ENCODE data around the gene MATN1.

MATN1 gene

DNA sequence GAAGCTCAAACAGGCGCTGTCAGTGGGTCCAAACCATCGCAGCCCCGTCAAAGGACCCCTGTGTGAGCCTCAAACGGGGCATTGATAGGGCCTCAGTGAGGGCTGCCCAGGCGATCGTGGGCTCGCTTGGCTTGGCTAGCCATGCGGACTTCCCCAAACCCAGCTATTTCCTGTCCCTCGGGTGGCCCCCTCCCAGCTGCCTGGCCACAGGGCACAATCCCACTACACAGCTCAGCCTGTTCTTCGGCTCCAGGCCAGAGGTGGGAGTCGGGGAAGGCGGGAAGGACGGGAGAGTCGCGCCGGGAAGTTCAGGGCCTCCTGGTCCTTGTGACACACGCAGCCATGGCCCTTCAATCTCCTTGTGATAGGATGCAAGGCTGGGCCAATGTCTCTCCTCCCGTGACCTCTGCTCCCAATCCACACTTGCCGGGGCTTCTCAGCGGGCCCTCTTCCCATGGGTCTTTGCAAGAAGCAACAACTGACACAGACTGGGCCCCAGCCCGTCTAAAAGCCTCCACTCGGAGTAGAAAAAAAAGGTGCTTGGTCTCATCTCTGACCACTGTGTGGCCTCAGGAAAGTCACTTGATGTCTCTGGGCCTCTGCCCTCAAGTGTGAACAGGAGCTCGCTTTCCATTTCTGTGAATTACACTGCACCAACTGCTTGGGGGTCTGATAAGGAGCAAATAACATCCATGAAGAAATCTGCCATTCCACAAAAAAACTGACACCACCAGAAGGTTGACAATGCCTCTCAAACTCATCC, 7.1 kb upstream of the MATN1 start:
- DNase-seq, result no peak

DNA sequence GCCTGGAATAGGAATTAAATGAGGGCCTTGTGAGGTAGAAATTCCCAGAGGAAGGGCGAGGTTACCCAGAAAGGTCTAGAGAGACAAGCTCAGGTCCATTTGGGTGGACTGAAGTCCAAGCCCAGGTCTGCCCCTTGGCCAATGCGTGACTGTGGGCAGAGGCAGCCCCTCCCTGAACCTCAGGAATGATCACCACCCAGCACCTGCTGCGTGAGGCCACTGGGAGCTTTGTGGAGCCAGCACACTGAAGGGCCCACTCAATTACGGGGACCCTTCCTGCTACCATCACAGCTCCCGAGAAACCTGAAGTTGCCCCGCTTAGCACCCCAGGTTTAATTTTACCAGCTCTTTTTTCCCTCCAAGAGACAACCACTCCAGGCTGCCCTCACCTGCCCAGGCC, 6.5 kb upstream of the MATN1 start:
- no peak for DNase-seq

DNA sequence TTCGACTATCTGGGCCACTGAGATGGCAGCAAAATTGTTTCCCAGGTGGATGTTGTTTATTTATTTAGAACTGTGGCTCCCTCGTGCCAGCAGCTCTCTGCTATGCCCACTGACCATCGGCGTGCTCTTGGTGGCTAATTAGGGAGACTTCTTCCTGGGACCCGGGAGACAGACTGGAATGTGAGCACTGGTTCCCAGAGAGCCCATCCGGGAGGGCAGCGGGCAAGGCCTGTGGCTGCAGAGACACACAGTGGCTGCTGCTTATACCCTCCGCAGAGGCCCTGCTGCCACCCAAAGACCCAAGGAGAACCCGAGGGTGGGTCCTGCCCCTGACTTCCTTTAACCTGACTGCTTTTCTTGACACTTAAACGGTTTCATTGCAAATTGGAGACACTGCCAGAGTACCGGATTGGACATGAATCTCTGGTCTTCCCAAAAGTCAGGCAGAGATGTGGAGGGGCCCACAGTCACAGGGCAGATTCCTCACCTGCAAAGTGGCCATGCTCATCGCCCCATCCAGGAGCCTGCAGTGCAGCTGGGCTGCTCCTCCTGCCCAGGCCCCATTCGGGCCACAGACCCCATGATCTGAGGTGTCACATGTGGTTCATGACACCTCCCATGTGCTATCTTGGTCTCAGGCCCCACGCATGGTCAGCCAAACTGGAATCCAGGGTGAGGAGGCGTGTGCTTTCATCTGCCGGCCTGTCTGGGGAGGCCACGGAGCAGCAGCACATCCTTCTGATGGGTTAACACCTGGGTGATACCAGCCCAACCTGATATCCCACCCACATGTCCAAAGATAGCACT, 5.7 kb upstream of the MATN1 start:
- DNase-seq, result no peak

DNA sequence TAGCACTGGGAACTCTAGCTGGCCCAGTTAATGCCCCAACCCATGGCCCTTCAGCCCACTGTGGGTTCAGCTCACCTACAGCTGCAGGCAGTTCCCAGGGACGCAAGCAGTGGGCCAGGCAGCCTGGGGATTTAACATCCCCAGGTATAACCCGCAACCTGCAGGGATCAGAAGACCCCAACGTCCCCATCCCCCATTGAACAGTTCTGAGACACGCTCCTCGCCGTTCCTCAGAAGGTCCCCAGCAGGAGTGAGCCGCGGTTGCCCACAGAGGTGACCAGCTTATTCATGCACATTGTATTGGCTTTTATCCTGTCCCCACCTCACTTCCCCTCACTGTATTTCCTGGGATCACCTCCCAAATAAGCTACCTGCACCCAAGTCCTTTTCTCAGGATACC, 5.0 kb upstream of the MATN1 start:
- DNase-seq, result no peak

DNA sequence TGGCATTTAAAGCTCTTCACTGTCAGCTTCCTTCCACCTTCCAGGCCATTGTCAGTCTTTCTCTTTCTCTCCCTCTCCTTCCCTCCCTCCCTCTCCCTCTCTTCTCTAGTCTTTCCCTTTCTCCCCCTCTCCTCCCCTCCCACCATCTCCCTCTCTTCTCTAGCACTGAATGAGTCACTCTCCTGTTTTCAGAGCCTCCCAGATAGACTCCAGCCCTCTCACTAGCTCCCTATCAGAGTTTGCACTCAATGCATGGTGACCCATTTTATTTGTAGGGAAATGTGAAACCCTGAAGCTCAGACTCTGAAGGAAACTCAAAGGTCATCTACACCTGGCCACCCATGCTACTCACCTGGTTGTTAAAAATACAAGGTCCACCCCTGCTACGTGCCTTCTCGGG, 4.4 kb upstream of the MATN1 start:
- DNase-seq, result no peak

DNA sequence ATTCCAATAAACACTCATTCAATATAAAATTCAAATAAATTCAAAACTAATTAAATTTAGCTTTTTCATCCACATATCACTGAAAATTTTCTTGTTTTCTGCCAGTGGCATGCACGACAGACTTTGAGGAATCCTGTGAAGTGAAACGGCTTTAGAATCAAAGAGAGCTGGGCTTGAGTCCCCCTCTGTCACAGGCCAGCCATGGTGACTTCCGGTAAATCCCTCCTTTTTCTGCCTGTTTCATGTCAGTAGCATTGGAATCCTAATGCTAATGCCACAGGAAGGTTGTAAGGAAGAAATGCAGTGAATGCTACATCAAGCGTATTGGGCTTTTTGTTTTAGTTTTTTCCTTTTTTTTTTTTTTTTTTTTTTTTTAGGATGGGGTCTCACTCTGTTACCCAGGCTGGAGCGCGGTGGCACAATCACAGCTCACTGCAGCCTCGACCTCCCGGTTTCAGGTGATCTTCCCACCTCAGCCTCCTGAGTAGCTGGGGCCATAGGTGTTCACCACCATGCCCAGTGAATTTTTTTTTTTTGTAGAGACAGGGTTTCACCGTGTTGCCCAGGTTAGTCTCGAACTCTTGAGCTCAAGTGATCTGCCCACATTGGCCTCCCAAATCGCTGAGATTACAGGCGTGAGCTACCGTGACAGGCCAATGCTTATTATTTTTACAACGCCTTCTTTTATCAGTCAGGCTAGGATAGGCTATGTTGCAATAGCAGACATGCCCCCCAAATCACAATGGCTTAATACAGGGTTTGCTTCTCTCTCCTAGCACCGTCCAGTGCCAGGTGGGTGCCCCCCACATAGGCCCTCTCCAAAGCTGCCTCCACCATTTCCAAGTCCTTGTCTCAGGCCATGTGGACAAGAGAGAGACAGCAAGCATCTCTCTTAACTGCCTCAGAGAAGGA, 3.6 kb upstream of the MATN1 start:
- DNase-seq, result no peak

DNA sequence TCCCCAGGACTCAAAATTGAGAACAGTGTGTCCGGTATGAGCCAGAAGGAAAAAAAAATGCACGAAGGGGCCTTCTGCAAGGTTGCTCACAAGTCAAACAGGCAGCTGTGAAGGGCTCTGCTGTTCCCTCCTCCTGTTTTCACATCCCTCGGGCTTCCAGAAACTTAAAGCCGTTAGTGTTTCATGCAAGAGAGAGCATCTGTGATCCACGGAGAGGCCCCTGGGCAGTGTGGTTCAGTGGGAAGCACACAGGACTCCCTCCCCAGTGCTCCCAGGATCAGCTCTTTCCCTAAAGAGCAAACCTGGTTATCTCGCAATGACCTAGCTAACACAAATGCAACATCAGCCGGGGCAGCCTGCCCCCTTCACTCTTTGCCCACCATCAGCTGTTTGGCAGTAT, 2.9 kb upstream of the MATN1 start:
- DNase-seq, result no peak

DNA sequence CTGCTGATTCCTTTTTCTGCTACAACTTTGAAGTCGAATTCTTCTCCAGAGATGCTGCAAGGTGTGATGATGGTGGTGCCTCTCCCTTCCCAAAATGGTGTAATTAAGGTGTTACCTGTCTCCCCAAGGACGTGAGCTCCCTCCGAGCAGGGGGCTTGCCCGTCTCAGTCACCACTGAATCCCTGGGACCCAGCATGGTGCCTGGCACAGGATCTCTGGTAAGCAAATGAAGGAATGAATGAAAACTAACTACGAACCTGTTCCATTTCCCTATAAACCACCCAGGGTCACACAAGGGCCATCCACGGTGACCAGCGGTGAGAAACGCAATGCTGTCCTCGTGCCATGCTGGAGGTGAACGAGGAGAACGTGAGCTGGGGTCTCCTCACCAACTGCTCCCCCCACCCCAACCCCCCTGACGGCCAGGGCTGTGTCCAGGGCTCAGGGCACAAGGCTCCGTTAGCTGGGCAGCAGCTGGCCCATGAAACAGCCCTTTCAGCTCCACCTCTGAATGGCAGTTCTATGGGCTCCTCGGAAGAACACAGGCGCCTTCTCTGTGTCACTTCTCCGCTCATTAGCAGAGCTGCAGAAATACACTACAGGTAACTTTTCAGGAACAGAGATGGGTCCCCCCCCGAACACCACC, 2.2 kb upstream of the MATN1 start:
- DNase-seq, result no peak

DNA sequence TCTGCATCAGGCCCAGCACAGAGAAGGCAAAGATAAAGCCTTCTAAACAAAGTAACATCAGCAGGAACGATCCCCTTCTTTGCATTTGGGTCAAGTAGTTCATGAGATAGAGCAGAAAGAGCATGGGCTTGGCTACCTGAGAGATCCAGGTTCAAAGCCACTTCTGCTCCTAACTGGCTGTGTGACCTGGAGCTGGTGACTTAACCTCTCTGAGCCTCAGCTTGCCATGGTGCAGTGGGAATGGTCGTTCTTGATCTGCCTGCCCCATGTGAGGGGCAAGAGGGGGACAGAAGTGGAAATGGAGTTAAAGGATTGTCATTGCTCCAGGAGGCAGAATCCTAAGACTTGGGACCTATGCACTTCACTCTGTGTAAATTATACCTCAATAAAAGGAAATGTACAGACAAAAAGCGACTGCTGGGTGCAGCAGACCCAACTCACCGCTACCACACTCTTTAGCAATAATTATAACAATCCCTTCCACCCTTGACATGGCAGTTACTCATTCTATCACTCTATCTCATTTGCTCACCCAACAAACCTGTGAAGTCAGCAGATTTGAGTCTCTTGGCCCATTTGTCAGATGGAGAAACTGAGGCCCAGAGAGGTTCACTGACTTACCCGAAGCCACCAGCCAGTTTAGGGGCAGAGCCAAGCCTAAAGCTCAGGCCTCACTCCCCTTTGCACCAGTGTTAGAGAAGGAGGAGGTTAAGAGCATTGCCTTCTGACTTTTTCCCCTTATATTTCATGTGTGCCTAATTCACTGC, 1.5 kb upstream of the MATN1 start:
- DNase-seq, result no peak

DNA sequence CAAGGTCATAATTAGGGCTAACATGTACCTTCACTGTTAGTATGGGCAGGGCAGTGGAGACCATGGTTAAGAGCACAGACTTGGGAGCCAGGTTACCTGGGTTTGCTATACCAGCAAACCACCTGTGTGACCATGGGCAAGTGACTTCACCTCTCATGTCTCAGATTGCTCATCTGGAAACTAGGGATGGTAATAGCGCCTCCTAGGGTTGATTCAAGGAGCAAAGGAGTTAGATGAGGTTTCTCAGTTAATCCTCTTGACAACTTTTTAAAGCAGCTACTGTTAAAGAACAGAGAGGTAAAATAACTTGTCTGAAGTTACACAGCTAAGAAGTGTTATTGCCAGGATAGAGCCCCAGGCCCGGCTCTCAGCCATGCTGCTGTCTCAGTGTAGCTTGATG, 790 bp upstream of the MATN1 start:
- no peak for DNase-seq

DNA sequence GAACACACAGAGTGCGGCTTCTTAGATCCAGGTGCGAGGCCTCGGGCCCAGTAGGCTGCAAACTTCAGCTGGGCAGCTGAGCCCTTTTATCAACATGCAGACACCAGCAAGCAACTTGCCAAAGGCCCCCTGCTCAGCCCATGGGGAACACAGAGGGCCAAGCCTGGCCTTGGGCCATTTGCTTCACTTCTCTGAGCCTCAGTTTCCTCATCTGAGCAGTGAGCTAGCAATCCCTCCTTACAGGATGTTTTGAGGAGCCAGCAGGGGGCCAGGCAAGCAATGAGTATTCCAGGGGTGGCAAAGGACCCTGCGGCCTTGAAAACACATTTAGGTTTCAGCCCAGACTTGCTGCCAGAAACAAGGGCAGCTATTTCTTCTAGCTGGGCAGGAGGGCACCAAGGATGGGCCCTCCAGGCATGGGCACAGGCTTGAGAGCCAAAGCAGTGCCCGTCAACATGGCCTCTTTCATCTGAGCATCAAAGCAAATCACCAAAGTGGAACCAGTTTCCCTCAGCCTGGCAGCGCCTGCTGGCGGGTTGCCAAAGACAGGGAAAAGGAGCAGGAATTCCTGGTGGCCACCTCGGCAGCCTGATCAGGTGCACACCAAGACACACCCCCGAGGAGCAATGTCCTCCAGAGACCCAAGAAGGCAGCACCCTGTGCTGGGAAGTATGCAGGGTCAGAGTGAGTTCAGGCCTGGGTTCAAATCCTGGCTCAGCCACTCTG, 1.4 kb downstream of the MATN1 start:
- no peak for DNase-seq

DNA sequence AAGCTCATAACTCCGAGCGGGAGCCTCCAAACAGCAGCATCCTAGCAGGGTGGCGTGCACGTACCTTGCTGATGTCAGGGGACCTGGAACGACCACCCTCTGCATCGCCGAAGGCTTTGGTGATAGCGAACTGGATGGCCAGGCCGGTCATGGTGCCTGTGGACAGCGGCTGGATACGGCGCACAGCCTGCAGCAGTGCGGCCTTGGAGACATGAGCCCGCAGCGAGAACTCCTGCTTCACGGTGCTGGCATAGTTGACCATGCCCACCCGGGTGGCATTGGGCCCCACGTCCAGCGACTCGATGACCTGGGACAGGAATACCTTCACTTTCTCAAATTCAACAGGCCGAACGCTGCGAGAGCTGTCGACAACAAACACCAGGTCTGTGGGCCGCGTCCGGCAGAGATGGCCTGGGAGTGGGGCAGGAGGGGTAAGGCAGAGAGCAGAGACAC, 2.0 kb downstream of the MATN1 start:
- no peak for DNase-seq

DNA sequence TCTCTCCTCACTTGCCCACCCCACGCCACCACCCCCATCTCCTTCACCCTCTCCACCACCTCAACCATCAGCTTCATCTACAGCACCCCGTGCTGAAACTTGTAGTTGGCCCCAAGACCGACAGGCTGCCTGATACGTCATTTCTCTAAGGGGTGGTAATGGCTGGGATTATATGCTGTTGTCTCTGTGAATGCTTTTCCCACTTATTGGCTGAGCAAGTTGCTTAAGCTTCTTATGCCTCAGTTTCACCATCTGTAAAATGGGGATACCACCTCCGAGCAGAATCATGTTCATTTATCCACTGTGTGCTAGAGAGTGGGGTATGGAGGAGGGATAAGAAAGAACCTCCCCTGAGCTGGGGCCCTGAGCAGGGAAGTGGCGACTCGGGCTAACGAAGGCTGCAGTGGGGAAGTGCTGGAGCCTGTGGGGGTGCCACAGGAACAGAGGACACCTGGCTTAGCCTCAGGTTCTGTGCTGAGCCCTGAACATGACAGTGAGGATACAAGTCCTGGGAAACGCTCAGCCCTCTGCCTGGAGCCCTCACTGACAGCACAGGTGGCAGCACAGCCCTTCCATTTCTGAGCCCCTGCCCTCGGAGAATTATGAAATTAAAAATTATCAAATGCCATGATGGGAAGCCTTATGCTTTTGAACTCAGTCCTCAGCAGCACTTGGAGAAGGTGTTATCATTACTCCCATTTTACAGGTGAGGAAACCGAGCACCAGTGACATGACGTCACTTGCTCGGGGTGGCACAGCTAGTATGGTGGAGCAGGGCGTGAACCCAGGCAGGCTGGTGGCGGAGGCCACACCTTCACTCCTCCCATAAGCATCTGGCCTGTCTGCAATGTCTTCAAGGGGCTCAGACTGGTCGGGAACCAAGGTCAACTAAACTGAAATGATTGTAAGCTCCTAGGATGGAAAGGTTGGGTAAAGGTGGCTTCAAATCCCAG, 2.8 kb downstream of the MATN1 start:
- DNase-seq, result no peak

DNA sequence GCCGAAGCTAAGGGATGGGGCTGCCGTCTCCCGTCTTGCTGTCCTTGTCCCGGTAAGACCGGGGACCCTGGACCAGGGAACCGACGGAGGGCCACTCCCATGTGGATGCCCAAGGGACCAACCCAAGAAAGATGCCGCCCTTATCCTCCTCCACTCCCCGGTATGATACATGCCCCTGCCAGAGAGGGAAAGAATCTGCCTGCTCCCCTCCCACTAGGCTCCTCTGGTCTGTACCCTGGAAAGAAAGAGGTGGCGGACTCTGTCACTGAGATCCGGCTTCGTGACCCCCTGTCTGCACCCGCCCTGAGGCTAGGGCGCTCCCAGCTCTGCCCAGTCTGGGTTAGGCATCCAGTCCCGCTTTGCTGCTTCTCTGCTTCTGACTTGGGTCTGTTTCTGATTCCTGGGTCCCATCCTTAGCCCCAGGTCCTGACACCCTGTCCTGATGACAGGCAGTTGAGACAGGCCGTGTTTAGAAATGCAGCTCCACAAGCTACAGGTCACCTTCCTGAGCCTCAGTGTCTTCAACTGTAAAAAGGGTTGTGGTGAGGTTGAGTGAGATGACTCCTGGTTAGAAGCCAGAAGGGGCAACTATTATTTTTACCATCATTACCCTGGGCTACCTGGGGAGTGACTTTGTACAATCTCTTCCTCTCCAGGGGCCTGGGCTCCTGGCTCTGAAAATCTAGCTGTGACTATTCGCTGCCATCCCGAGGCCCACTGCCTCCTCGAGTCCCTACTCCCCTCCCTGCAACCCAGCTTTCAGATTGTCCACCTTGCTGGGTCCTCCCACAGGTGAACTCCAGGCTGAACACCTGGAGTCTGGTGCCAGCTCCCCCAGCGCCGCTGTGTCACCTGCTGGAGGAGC, 3.7 kb downstream of the MATN1 start:
- DNase-seq, result peak; percentile 40 to 56

DNA sequence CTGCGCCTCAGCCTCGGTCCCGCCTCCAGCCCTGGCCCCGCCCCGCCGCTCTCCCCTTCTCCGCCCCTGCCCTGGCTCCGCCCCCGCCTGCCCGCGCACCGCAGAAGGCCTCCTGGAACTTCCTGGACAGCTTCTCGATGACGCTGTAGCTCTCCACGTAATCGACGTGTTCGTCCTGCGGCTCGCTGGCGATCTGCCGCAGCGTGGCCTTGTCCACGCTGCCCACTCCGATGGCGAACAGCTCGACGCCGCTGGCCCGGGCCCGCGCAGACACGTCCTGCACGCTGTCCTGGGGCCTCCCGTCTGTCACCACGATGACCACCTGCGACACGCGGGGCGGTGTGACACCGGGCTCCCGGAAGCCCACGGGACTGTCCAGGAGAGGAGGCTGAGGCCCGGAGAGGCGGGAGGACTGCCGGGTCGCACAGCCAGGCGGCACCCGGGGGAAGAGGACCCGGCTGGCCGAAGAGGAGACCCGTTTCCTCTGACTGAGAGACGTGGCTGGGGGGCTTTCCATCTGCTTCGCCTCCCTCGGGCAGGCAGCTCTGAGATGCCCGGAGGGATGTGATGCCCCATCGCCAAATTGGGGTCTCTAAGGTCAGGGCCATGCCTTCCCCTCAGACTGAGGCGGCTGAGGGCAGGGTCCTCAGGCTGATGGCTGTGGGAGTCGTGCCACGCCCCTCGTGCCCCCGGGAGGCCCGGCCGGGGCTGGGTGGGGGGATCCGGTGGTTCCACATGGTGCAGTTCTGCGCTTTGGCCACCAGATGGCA, 4.6 kb downstream of the MATN1 start:
- DNase-seq, result peak; percentile 79 to 86

DNA sequence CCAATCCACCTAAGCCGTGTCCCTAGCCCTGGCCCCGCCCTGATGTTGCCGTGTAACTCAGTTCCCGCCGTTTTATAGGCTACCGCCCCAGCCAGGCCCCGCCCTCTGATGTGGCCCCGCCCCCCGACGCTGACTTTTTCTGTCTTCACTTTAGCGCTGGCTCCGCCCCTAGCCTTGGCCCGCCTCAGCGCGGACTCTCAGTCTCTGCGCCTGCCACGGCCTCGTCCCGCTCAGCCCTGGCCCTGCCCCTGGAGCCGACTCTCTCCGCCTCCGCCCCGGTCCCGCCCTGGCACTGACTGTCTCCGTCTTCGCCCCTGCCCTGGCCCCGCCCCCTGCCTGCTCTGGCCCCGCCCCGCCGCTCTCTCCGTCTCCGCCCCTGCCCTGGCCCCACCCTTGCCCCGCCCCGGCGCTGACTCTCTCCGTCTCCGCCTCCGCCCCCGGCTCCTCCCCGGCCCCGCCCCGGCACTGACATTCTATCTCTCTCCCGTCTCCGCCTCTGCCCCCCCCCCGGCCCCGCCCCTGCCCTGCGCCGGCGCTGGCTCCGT, 5.2 kb downstream of the MATN1 start:
- DNase-seq, result peak; percentile 95 to 96

DNA sequence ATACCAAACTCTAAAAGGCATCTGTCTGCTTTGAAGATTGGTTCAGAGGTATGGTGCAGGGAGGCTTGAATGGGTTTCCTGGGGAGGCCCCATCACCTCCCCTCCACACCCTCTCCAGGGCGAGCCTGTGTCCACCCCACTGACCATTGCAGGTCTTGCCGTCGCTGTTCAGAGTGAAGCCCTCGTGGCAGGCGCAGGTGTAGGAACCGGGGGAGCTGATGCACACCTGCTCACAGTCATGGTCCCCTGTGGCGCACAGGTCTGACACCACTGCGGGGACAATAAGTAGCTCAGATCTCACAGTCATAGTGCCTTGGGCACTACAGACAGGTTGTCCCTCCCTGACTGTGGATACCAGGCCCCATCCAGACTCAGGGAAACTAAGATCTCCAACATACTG, 6.7 kb downstream of the MATN1 start:
- DNase-seq, result no peak

DNA sequence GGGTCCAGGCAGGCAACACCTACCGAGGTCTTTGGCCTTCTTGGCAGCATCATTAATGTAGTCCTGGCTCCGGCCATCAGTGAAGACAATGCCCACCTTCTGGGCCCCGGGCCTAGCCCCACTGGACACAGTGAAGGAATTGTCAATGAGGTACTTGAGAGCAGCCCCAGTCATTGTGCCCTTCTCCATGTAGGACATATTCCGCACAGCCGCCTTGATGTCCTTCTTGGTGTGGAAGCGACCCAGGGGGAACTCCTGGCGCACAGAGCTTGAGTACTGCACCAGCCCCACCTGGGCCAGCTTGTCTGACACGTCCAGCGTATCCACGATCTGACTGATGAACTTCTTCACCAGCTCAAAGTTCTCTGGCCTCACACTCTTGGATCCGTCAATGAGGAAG, 7.5 kb downstream of the MATN1 start:
- DNase-seq, result no peak

All from NCI-H524 (cell line).